Measurements from ENCODE around the gene PSMA8. TPM values are rescaled to one million over a fixed set of nuclear protein-coding genes. Genes with fewer than 3 reads are reported as not detected.
A peak's percentile ranks its signal among the peaks of the same experiment; 100 is the strongest.
"Not testable (repeated sequence)": the region's sequence is repeated elsewhere in the genome, so short reads cannot be mapped to it uniquely, and the experiment has no call there.

Gene PSMA8
- total RNA-seq, 2 experiments from 2014 or later: 0.89 to 1.2 TPM

- Mint-ChIP-seq H3K27me3 (peaks cover 3% of the 10 kb centered on the region), H3K4me3 (peak within 1 kb of the TSS; percentile 94), H3K9me3 (peaks cover under 1% of the 10 kb centered on the region), H3K36me3 (ENCODE audit: low read depth) (peaks cover 4% of the 10 kb centered on the region), H3K27ac (peak within 1 kb of the TSS; percentile 93), H3K4me1 (peaks cover 39% of the 10 kb centered on the region)
- ChIA-PET CTCF (interaction anchor here (0.9 kb wide), 1 partner anchor 11 kb away, joined by 3 read pairs; no protein-coding TSS in a partner anchor), POLR2A (no interaction called here)
- DNase-seq: peak; percentile 94
These were observed 92.8 kb downstream of the PSMA8 start, which contains the start of gene TAF4B for GRCh38 chr18:26226229-26227050. TSS of gene TAF4B (plus strand) at chr18:26226445. CDS start at chr18:26226934, 489 bp downstream.

GRCh38 chr18:26227051-26227670 lies 93.5 kb downstream of the PSMA8 start:
- DNase-seq: no peak
- Mint-ChIP-seq H3K36me3 (ENCODE audit: low read depth) (peaks cover 10% of the 10 kb centered on the region), H3K27me3 (no peaks in the 10 kb centered on the region), H3K4me1 (peaks cover 39% of the 10 kb centered on the region), H3K9me3 (peaks cover 2% of the 10 kb centered on the region), H3K27ac (peak overlapping the region; percentile 93), H3K4me3 (peak overlapping the region; percentile 94)
- CTCF ChIA-PET: interaction anchor here (0.9 kb wide), 1 partner anchor 12 kb away, joined by 3 read pairs; no protein-coding TSS in a partner anchor
- POLR2A ChIA-PET: interaction anchor here (0.6 kb wide), 1 partner anchor 16 kb away, joined by 6 read pairs; no protein-coding TSS in a partner anchor

GRCh38 chr18:26228562-26229260 lies 95.0 kb downstream of the PSMA8 start:
- H3K4me1 Mint-ChIP-seq: peaks cover 46% of the 10 kb centered on the region
- peaks cover 15% of the 10 kb centered on the region for H3K36me3 Mint-ChIP-seq (ENCODE audit: low read depth)
- no peaks in the 10 kb centered on the region for H3K27me3 Mint-ChIP-seq
- POLR2A ChIA-PET: interaction anchor here (0.6 kb wide), 1 partner anchor 30 kb away, joined by 3 read pairs; no protein-coding TSS in a partner anchor
- CTCF ChIA-PET: no interaction called here
- H3K9me3 Mint-ChIP-seq: peaks cover 2% of the 10 kb centered on the region
- no peak for DNase-seq
- H3K27ac Mint-ChIP-seq: no peak overlapping the region
- peak overlapping the region; percentile 94 for H3K4me3 Mint-ChIP-seq

- H3K36me3 Mint-ChIP-seq (ENCODE audit: low read depth): peaks cover 15% of the 10 kb centered on the region
- CTCF ChIA-PET: no interaction called here
- POLR2A ChIA-PET: no interaction called here
- peaks cover 48% of the 10 kb centered on the region for H3K4me1 Mint-ChIP-seq
- H3K27ac Mint-ChIP-seq: no peak overlapping the region
- no peak for DNase-seq
- H3K27me3 Mint-ChIP-seq: no peaks in the 10 kb centered on the region
- no peak overlapping the region for H3K4me3 Mint-ChIP-seq
- H3K9me3 Mint-ChIP-seq: peaks cover 2% of the 10 kb centered on the region
These were observed 96.8 kb downstream of the PSMA8 start for GRCh38 chr18:26230497-26230896.

GRCh38 chr18:26233208-26233607 lies 99.5 kb downstream of the PSMA8 start:
- Mint-ChIP-seq H3K4me3 (no peak overlapping the region), H3K4me1 (peaks cover 34% of the 10 kb centered on the region), H3K27me3 (no peaks in the 10 kb centered on the region), H3K27ac (no peak overlapping the region), H3K36me3 (ENCODE audit: low read depth) (peaks cover 19% of the 10 kb centered on the region), H3K9me3 (peaks cover 2% of the 10 kb centered on the region)
- ChIA-PET CTCF (no interaction called here), POLR2A (no interaction called here)
- no peak for DNase-seq

GRCh38 chr18:26237363-26237762 lies 103.7 kb downstream of the PSMA8 start:
- H3K36me3 Mint-ChIP-seq (ENCODE audit: low read depth): peaks cover 15% of the 10 kb centered on the region
- H3K9me3 Mint-ChIP-seq, H3K27me3 Mint-ChIP-seq, H3K4me3 Mint-ChIP-seq, CTCF ChIA-PET, H3K27ac Mint-ChIP-seq, DNase-seq, POLR2A ChIA-PET: not testable (repeated sequence)
- peaks cover 16% of the 10 kb centered on the region for H3K4me1 Mint-ChIP-seq

- POLR2A ChIA-PET, DNase-seq, H3K4me3 Mint-ChIP-seq, CTCF ChIA-PET, H3K27me3 Mint-ChIP-seq, H3K27ac Mint-ChIP-seq: not testable (repeated sequence)
- peaks cover 10% of the 10 kb centered on the region for H3K4me1 Mint-ChIP-seq
- peaks cover 13% of the 10 kb centered on the region for H3K9me3 Mint-ChIP-seq
- peaks cover 17% of the 10 kb centered on the region for H3K36me3 Mint-ChIP-seq (ENCODE audit: low read depth)
These were observed 105.0 kb downstream of the PSMA8 start for GRCh38 chr18:26238718-26239117.

GRCh38 chr18:26242392-26242791 lies 108.7 kb downstream of the PSMA8 start:
- H3K4me3 Mint-ChIP-seq, DNase-seq, H3K4me1 Mint-ChIP-seq, H3K27ac Mint-ChIP-seq, H3K27me3 Mint-ChIP-seq, POLR2A ChIA-PET, CTCF ChIA-PET: not testable (repeated sequence)
- Mint-ChIP-seq H3K36me3 (ENCODE audit: low read depth) (peaks cover 31% of the 10 kb centered on the region), H3K9me3 (peaks cover 22% of the 10 kb centered on the region)

Other genes with a start within 250 kb of the PSMA8 start
- gene SS18, start 43.3 kb upstream of the PSMA8 start, total RNA-seq: 10 to 100 TPM; 72.6 to 82.6 TPM
- gene TAF4B, start 92.6 kb downstream of the PSMA8 start, total RNA-seq: 10 to 100 TPM in 1 of 2 experiments, 1 to 10 TPM in 1; 9.3 to 11.7 TPM

Data from activated CD4-positive, alpha-beta T cell treated with anti-CD3 and anti-CD28 coated beads, Interleukin-2, amount 10 ng/mL, durations not matched to agents 7 days and 5 days (primary cell).